Stimulated activated CD4-positive, alpha-beta T cell treated with anti-CD3 and anti-CD28 coated beads, TNF-alpha, amount 100 ng/mL, for 4 hours (primary cell): Measurements from ENCODE around the gene CDK5.

Experiments used
- DNase-seq, 3 experiments: peaks; one replicate each; pipeline ENCODE4 v3.0.0-alpha.2; 2020; ENCODE audit warnings: low read depth in 3 of 3

The CDK5 gene

DNA sequence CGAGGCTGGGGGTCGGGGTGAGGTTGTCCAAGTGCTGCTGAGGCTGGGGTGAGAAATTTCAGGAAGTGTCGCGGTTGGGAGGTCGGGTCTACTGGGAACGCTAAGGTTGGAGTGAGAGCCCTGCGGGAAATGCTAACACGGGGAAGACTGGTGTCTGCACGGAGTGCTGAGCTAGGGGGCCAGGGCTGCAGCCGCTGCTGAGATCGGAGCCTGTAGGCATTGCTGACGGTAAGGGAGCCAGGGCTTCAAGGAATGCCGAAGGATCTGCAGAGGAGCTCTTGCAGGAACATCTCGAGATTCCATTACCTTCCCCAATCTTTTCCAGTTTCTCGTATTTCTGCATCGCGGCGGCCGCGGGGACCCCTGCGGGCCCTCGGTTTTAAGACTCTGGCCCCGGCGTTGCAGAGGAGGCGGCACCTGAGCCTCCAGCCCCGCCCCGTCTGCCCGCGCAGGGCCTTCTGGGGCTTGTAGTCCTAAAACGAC, at the start of gene CDK5:
Gene CDK5 (minus strand): TSS at position 392 of the 483 bp plus-strand sequence. CDS start 49 bp downstream, at position 343.
- no peak for DNase-seq

DNA sequence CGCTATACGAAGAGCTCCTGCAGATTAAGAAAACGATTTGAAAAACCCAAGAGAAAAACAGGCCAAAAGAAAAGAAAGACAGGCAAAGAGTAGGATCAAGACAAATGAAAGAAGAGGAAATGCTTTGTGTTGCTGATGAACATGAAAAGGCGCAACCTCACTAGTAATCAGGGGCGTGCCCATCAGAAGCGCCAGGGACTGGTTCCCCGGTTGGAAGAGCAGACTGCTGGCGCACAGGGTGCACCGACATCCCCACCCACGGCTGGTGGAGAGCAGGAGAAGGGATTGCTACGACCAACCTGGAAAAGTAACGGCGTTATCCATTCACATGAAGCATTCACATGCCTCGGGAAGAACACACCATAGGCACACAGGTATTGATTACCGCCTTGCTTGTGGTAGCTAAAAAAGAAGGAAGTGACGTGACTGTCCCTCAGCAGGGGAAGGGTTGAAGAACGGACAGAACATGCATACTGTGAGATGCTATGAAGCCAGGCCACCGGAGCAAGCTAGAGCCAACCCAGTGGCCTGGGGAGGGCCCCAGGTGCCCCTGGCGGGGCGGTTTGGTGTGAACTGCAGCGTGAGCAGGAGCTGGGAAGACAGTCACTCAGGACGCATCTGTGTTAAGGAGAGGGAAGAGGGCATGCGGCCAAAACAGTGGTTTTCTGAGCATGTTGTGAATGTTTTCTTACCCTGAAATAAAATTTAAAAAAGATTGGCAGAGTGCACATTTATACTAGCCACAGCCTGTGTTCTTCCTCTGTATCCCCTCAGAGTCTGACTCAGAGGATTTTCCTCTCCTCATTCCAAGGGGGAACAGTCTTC, 46.9 kb upstream of the CDK5 start:
- no peak for DNase-seq

DNA sequence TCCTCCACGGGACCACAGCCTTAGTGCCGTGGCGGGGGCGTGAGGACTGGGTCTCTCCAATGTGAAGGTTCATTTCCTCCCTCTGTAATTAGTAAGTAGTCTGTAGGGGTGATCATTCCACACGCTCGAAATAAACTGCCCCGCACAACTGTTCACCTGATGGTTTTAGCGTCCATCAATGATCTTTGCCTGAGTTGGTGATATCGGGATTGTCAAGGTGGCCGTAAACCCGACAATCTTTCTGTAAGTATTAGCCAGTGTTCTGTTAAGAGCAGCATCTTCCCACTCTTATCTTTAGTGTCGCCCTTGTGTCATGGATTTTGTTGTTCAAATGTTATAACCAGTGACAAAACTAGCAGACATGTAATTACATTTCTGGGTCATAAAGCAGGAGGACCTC, 46.3 kb upstream of the CDK5 start:
- DNase-seq = no peak

DNA sequence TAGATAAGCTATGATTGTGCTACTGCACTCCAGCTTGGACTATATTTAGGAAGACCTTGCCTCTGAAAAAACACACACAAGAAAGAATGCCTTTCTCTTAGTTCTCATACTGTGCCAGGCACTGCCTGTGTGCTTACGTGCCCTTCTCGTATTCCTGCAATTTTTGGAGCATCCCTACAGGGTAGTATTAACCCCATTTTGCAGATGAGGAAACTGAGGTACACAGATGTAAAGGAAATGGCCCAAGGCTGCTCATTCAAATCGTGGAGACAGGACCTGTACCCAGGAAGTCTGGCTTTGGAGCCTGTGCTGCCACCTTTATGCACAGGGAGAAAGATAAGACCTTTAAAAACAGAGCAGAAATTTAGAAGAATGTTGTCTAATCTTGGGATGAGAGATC, 45.3 kb upstream of the CDK5 start:
- DNase-seq = no peak

DNA sequence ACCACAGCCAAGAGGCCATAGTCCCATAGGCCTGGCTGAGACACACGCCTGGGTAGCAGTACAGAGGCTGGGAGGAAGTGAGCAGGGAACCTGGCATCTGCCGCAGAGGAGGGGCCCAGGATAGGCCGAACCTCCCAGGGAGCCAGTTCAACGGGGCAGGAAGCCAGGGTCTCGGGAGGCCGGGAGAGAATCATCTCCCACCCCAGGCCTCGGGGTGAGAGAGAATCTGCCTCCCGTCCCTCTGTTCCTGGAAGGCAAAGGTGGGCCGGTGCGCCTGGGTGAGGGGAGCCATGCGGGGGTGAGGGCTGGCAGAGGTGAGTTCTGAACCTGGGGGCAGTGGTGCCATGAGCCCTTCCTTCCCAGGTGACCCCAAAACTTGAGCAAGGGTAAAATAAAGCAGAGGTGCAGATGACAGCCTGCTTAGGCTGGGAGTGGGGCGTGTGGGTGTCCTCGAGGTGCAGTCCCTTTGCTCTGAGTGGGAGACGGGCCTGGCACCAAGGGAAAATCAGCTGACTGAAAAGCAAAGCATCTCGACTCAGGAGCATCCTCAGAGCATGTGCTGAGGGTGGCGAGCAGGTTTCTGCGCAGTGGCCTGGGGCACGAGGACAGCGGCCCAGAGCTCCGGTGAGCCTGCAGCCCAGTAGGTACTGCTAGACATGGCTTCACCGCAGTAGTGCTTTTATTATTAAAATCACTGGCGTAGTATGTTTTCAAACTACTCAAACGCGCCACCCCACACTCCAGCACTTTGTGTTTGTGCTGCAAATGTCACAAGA, 44.1 kb upstream of the CDK5 start:
- no peak for DNase-seq

DNA sequence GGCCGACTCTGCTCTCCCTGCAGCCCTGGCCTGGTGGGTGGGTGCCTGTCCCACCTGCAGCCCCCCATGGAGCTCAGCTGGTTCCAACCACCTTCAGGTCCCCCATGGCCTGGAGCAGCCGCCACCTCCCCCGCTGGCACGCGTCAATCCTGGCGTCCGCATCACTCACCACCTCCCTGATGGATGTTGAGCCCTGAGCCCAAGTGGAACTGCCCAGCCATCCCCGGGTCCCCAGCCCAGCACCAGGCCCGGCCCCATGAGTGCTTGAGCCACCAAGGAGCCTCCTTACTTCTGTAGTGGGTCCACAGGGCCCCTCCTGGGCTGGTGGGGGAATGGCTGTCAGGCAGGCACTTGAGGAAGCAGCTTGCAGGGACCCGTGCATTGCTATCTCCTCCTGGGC, 43.2 kb upstream of the CDK5 start:
- no peak for DNase-seq

DNA sequence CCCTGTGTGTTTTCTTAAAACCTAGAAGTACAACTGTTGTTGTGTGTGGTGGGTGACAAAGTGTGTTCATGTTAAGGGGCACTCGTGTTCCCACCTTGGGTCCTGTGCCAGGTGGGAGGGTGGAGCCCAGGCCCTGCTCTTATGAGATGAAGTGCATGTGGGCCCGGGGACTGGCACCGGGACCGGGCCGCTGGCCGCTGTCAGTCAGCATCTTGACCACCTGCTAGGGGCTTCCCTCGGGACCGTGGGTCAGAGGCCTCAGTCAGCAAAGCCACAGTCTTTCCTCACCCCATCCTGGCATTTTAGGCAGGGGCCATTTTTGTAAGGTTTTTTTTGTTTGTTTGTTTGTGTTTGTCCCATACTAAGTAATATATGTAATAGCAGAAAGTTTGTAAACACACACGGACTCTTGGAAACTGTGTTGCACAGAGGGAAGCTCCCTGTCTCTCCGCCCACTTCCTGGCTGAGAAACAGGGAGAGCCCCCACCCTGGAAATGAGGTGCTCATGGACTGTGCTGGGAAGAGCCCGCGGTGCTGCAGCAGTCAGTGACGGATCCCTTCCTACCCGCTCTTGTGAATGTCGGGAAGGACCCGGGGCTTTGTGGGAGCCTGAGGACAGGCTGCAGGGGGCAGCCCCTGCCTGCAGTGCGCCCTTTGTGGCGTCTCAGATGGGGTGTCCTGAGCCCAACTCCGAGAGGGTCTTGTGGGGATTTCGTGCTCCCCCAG, 42.0 kb upstream of the CDK5 start:
- DNase-seq = no peak

DNA sequence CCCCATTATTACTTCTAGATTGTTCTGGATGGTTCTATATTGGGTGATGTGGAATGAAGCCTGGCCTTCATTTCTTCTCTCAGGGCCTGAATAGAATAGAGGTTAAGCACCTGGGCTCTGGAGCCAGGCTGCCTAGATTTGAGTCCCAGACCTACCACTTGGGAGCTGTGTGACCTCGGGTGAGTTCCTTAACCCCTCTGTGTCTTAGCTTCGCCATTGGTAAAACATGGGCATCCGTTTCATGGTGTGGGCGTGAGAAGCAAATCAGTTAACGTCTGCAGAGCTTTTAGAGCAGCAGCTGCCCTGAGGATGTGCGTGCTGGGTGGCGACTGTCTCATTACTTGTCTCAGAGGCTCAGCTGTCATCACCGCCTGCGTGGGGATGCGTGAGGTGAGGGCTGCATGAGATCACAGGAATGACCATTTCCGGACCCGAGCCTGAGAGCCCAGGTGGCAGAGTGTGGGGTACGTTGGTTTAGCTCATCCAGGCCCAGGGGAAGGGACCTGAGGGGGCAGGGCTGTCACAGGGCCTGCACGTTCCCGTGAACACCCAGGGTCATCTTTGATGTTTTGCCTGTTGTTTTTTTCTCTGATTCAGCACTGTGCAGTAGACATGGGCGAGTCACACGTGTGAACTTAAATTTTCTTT, 38.3 kb upstream of the CDK5 start:
- no peak for DNase-seq

DNA sequence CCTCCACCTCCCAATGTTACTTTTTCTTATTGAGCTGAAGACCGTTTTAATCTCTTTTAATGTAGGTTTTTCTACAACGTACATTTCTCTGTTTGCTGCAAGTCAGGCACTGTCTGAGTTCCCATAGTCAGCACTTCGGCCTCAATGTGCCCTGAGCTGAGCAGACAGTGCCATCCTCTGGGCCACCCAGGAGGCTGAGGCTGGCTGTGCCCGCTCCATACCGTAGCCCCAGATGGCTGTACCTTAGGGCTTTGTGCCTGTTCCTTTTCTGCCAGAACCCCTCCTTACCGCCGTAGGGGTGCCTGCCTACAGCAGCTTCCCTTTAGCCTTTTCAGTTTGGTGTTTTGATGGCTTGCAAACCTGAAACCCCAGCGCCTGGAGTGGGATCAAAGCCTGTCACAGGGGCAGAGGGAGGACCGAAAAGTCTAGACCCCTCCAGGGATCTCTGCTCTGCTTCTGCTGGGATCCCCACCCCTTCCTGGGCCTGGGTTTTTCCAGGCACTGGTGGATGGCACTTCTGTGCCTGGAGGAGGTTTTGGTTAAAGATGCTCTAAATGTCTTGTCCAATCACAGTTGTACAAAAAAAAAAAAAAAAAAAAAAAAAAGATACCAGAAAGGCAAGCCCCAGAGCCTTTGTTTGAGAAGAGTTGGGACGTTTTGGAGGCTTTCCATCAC, 37.6 kb upstream of the CDK5 start:
- DNase-seq = no peak

DNA sequence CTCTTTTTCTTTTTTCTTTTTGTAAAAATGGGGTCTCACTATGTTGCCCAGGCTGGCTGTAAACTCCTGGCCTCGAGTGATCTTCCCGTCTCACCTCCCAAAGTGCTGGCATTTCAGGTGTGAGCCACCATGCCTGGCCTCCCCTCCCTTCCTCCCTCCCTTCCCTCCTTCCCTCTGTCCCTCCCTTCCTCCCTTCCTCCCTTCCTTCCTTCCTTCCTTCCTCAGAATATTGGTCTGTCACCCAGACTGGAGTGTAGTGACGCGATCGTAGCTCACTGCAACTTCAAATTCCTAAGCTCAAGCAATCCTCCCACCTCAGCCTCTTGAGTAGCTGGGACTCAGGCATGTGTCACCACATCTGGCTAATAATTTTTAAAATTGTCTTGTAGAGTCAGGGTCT, 37.0 kb upstream of the CDK5 start:
- no peak for DNase-seq

DNA sequence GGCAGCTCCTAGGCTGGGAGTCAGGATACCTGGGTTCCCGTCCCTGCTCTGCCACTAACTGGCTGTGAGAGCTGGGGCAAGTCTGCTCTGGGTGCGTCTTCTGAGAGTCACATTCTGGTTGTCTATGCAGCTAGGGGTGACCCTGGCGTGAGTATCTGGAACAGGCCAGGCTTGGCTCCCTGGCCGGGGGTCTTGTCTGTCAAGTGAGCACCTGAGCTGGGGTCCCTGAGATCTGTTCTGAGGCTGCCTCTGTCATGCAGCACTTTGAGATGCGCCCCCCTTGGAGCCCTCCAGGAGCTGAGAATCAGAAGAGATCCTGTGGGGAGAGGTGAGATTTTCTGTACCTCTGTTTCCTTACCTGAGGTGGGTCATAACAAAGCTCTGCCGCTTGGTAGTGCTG, 36.1 kb upstream of the CDK5 start:
- no peak for DNase-seq

DNA sequence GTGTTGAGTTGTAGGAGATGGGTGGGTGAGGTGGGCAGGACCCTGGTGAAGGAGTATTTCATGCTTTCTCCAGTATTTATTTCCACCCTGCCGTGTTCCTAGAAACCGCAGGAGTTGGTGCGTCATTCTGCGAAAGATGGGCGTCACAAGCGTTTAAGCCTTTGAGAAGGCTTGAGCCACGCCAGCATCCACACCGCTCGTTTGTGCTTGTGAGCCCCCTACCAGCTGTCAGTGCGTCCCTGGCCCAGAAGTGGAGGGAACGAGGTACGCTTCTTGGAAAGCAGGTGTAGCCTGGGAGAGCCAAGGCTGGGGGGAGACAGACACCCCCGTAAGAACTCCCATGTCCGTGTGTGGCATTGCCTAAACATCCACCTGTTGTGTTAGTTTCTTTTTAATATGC, 34.3 kb upstream of the CDK5 start:
- no peak for DNase-seq

DNA sequence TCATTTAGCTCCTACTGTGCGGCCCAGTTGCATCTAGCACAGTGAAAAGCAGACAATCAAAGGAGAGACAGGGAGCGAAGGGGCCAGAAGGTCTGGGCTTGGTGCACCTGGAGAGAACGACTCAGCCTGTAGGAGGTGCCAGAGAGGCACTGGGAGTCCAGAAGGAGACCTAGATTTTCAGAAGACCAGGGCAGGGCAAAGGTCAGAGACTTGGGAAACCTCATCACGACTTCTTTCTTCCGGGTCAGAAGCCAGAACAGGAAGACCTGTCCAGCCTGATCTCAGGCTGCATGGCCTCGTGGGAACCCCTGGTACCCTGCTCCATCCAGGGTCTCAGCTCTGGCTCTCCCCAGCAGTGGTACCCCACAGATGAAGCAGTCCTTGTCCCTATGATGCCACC, 33.7 kb upstream of the CDK5 start:
- no peak for DNase-seq

DNA sequence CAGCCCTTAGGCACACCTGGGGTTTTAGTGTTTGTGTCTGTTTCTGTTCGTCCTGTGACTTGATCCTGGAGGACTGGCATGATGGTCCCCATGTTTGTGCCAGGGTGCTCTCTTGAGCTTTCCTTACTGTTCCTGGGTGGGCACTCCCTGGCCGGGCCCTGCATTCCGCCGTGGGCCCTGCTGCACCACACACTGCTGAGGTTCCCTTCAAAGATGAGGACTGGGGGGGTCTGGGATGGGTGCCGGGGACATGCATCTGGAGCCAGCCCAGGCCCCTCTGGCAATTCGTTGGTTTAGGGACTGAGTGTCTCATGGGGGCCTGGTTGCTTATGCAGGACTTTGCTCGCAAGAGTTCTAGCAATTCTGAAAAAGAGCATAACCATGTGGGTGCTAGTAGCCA, 33.3 kb upstream of the CDK5 start:
- DNase-seq = no peak

DNA sequence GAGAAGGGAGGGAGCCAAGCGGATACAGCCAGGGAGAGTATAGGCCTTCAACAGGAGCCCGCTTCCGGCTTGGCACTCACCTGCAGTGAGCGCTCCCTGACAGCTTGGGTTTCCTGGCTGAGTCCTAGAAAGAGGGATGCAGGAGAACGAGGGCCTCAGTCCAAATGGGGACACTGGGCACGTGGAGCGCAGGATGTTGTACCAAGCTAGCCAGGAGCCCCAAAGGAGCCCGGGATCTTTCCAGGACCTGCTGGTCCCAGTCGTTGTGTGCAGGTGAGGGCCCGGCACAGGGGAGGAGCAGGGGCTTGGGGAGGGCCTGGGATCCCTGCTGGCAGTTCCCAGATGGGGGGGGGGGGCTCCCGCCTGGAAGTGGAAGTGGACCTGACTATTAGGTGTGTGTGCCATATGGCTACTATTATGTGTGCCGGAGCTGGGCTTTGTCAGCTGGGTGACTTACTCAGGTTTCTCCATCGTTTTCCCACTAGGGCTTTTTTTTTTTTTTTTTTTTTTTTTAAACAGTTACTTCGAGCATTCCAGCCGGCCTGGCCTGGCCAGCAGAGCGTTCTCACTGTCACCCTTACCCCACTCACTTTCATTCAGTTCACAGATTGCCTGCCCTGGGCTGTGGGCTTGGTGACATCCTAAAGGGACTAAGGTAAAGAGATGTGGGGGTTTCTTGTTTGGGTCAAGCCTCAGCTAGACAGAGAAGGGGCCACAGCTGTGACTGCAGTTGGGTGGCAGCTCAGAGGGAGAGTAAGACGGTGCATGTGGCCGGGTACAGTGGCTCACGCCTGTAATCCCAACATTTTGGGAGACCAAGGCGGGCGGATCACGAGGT, 32.4 kb upstream of the CDK5 start:
- DNase-seq = no peak

DNA sequence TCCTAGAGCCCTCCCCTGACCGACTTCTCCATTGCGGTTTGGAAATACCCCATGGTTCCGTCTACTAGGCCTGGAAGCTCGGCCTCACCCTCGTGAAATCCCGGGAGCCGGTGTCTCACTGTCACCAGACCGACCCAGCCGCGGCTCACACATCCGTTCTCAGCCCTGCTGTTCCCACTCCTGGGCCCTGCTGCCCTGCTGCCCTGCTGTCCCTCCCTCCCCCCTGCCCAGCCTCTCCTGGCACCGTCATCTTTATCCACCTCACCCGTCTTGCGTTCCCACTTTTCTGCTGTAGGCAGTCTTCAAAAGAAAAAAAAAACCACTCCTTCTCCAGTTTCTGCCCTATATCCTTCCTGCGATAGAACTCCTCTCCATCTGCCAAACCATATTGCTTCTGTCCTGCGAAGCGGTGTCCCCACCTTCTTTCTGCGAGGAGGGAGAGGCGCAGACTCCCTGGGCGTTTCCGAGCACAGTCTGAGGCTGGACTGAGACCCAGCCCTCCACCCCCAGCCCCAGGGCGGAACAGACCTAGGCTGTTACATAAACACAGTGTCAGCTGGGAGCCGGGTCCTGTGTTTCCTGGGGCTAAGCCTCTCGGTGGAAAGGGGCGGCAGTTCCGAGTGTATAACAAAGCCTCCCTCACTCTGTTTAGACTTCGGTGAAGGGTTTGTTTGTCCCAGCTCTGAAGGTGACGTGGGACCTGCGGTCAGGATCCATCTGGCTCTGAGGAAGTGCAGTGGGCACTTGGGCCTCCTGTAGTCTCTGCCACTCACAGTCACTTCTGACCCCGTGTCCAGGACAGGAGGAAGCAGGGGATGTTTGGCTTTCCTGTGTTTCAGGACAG, 31.4 kb upstream of the CDK5 start:
- no peak for DNase-seq

DNA sequence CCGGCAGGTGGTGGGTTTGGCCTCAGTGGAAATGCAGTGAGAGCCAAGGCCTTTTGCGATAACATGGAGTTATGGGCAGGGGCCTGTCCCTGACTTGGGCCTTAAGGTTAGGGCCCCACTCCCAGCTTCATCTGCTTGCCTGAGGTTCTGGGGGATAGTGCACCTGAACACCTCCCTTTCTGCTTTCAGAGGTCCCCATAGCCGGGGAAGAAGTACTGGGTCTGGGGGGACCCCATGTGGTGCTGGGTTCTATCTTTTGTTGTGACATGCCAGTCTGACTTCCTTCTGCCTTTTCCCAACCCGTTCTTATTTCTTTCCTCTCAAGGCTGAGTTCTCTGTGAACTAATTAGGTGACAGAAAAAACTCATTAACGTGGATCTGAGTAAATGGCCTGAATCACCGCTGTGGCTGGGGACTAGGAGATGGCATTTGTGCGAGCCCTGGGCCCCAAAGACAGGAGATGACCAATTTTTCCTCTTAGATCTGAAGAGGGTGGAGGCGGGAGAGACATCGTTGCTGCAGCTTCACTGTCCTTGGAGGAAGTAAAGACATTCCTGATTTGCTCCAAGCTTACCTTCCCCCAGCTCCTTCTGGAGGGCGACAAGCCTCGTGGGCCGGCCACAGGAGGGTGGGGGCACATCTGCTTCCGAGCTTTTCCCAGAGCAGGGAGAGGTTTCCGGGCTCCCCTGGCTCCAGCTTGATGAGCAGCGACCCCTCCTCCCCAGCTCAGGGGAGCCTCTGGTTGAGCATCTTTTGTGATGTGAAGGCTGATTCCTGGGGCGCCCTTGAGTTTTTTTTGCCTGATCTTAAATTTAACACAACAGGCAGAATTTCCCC, 30.5 kb upstream of the CDK5 start:
- DNase-seq = no peak

DNA sequence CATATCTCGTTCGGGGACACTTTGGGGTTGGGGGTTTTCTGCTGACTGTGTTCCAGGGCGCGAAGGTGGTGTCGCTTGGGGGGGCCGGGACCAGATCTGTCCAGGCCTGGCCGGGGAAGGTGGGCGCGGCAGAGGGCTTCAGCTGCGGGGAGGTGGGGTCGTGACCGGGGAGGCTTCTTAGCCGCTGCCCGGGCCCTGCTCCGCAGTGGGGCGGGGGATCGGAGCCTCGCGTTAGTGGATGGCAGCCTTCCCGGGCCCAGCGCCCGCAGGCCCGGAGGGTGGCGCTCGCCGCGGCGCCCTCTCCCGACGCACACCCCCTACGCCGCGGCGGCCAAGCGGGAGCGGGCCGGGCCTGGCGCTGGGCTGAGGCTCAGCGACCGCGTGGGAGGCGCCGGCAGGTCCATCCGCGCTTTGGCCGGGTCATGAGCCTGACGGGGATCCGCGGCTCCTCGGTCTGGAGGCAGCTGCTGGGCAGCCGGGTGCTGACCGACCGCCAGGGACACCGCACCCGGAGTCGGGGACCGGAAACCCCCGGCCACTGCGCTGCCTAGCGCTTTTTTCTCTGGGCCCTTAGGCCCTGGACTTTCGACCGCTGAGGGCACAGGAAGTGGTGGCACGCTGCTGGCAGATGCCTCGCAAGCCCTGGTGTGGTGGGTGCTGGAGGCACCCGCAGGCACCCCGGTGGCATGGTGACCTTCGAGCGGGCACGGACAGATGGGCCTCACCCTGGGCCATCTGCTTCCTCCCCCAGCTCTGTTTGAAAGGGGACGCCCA, 29.7 kb upstream of the CDK5 start:
- no peak for DNase-seq
